ENCODE data around the gene DNAJC17.
A peak's percentile ranks its signal among the peaks of the same experiment; 100 is the strongest.

Gene DNAJC17

GRCh38 chr15:40773496-40773895, 33.8 kb downstream of the DNAJC17 start:
- Histone ChIP-seq H3K9ac (ENCODE audit: low read length) (no peak overlapping the region), H3K4me1 (ENCODE audit: control insufficient read depth, insufficient read depth, low read length) (peaks cover 5% of the 10 kb centered on the region; the same call in 1 of the 2 replicates), H3K27ac (ENCODE audit: low read depth, low read length) (no peak overlapping the region), H3K4me3 (ENCODE audit: low read depth, low read length) (no peak overlapping the region), H3K27me3 (ENCODE audit: control insufficient read depth, insufficient read depth, low read length) (no peaks in the 10 kb centered on the region), H3K36me3 (ENCODE audit: control insufficient read depth, insufficient read depth, low read length) (peaks cover 47% of the 10 kb centered on the region), H3K9me3 (ENCODE audit: control insufficient read depth, insufficient read depth, low read depth, low read length) (no peaks in the 10 kb centered on the region)

GRCh38 chr15:40772014-40772413, 35.3 kb downstream of the DNAJC17 start:
- H3K27me3 ChIP-seq (ENCODE audit: control insufficient read depth, insufficient read depth, low read length), result no peaks in the 10 kb centered on the region
- no peak overlapping the region for H3K27ac ChIP-seq (ENCODE audit: low read depth, low read length)
- no peak overlapping the region for H3K4me3 ChIP-seq (ENCODE audit: low read depth, low read length)
- peaks cover 58% of the 10 kb centered on the region for H3K36me3 ChIP-seq (ENCODE audit: control insufficient read depth, insufficient read depth, low read length)
- no peaks in the 10 kb centered on the region for H3K9me3 ChIP-seq (ENCODE audit: control insufficient read depth, insufficient read depth, low read depth, low read length)
- H3K4me1 ChIP-seq (ENCODE audit: control insufficient read depth, insufficient read depth, low read length), result peaks cover 17% of the 10 kb centered on the region
- H3K9ac ChIP-seq (ENCODE audit: low read length), result no peak overlapping the region

DNA sequence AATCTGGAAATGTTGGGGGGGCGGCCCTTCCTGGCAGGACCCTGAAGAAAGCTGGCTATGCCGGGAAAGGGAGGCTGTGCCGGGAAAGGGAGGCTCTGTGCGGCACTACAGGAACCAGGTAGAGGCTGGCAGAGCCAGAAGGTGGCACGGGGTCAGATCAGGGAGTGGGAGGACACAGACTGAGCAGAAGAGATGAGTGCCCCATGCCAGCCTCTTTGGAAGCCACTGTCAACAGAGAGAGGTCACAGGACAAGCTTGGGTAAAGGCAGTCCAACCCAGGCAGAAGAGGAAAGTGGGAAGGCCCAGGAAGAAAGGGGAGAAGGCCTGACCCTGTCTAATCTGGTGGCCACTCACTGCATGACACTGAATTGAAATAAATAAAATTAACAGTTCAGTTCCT, 36.0 kb downstream of the DNAJC17 start:
- Histone ChIP-seq H3K4me1 (ENCODE audit: control insufficient read depth, insufficient read depth, low read length) (peaks cover 25% of the 10 kb centered on the region), H3K27ac (ENCODE audit: low read depth, low read length) (no peak overlapping the region), H3K27me3 (ENCODE audit: control insufficient read depth, insufficient read depth, low read length) (no peaks in the 10 kb centered on the region), H3K36me3 (ENCODE audit: control insufficient read depth, insufficient read depth, low read length) (peaks cover 50% of the 10 kb centered on the region), H3K4me3 (ENCODE audit: low read depth, low read length) (no peak overlapping the region), H3K9ac (ENCODE audit: low read length) (no peak overlapping the region), H3K9me3 (ENCODE audit: control insufficient read depth, insufficient read depth, low read depth, low read length) (no peaks in the 10 kb centered on the region)

DNA sequence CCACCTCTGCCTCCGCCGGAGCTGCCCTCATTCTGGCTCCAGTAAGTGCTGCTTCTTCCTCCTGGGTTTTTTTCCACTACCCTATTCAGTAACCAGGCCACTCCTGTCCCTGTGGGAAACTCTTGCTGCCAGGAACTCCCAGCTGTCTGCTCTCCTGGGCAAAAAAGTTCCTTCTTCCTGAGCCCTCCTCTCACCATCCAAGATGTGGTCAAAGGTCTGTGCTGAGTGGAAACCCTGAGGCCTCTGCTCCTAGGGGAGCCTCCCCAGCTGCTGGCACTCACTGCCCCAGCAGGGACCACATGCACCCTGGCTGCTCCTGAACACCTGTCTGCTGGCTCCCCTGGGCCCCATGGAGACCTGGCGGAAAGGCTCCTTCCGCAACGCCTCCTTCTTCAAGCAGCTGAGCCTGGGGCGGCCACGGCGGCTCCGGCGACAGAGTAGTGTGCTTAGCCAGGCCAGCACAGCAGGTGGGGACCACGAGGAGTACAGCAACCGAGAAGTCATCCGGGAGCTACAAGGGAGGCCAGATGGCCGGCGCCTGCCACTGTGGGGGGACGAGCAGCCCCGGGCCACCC, 37.0 kb downstream of the DNAJC17 start:
- H3K4me3 ChIP-seq (ENCODE audit: low read depth, low read length), result no peak overlapping the region
- no peak overlapping the region for H3K27ac ChIP-seq (ENCODE audit: low read depth, low read length)
- no peaks in the 10 kb centered on the region for H3K27me3 ChIP-seq (ENCODE audit: control insufficient read depth, insufficient read depth, low read length)
- no peak overlapping the region for H3K9ac ChIP-seq (ENCODE audit: low read length)
- peaks cover 40% of the 10 kb centered on the region for H3K36me3 ChIP-seq (ENCODE audit: control insufficient read depth, insufficient read depth, low read length)
- H3K4me1 ChIP-seq (ENCODE audit: control insufficient read depth, insufficient read depth, low read length), result peaks cover 35% of the 10 kb centered on the region
- no peaks in the 10 kb centered on the region for H3K9me3 ChIP-seq (ENCODE audit: control insufficient read depth, insufficient read depth, low read depth, low read length)

GRCh38 chr15:40769274-40770146, 37.8 kb downstream of the DNAJC17 start, which contains the start of gene C15orf62:
Gene C15orf62, plus strand, starts transcription at chr15:40769980. Its CDS starts 516 bp downstream, at chr15:40770496.
- Histone ChIP-seq H3K27me3 (ENCODE audit: control insufficient read depth, insufficient read depth, low read length) (no peaks in the 10 kb centered on the region), H3K4me3 (ENCODE audit: low read depth, low read length) (no peak within 1 kb of the TSS), H3K9ac (ENCODE audit: low read length) (no peak within 1 kb of the TSS), H3K4me1 (ENCODE audit: control insufficient read depth, insufficient read depth, low read length) (peaks cover 43% of the 10 kb centered on the region), H3K27ac (ENCODE audit: low read depth, low read length) (no peak within 1 kb of the TSS), H3K9me3 (ENCODE audit: control insufficient read depth, insufficient read depth, low read depth, low read length) (no peaks in the 10 kb centered on the region), H3K36me3 (ENCODE audit: control insufficient read depth, insufficient read depth, low read length) (peaks cover 34% of the 10 kb centered on the region)

DNA sequence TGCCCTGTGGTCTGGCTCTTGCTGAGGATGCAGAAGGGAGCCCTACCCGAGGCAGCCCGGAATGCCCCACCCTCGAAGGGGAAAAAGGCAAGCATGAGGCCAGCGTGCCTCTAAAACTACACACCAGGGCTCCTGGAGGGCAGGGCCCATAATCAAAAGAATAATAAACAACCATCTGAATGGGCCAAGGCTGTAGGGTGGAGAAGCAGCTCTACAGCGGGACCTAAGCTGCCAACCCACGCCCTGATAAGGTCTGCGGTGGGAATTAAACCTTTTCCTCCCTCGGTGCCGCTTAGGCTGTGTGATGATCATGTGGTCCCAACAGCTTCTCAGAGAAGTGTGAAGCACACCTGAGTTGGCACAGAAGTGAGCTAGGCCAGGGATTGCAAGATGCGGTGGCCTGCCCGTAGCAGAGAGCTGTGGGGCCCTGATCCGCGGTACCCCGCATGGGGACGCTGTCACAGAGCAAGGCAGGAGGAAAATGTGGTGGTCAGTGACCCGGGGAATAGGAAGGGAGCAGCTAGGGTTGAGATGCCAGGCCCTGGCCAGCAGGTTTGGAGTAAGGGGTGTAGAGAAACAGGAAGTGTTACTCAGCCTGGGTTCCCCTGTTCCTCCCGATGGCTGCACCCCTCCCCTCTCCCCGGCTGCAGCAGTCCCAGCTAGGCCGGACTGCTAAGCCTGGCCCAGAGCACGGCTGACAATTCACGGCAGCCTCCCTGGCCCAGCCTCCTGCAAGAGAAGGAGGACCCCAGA, 38.6 kb downstream of the DNAJC17 start:
- Histone ChIP-seq H3K27ac (ENCODE audit: low read depth, low read length) (no peak overlapping the region), H3K9ac (ENCODE audit: low read length) (no peak overlapping the region), H3K4me1 (ENCODE audit: control insufficient read depth, insufficient read depth, low read length) (peaks cover 44% of the 10 kb centered on the region)

GRCh38 chr15:40767838-40768500, 39.3 kb downstream of the DNAJC17 start:
- no peak overlapping the region for H3K4me3 ChIP-seq (ENCODE audit: low read depth, low read length)
- H3K9ac ChIP-seq (ENCODE audit: low read length), result no peak overlapping the region
- H3K9me3 ChIP-seq (ENCODE audit: control insufficient read depth, insufficient read depth, low read depth, low read length), result no peaks in the 10 kb centered on the region
- no peak overlapping the region; the same call in 1 of the 2 replicates for H3K27ac ChIP-seq (ENCODE audit: low read depth, low read length)
- H3K4me1 ChIP-seq (ENCODE audit: control insufficient read depth, insufficient read depth, low read length), result peaks cover 50% of the 10 kb centered on the region
- H3K36me3 ChIP-seq (ENCODE audit: control insufficient read depth, insufficient read depth, low read length), result peaks cover 19% of the 10 kb centered on the region
- no peaks in the 10 kb centered on the region for H3K27me3 ChIP-seq (ENCODE audit: control insufficient read depth, insufficient read depth, low read length)

More for the DNA sequence above, 38.6 kb downstream of the DNAJC17 start:
- Histone ChIP-seq H3K36me3 (ENCODE audit: control insufficient read depth, insufficient read depth, low read length) (peaks cover 26% of the 10 kb centered on the region), H3K4me3 (ENCODE audit: low read depth, low read length) (no peak overlapping the region), H3K9me3 (ENCODE audit: control insufficient read depth, insufficient read depth, low read depth, low read length) (no peaks in the 10 kb centered on the region), H3K27me3 (ENCODE audit: control insufficient read depth, insufficient read depth, low read length) (no peaks in the 10 kb centered on the region)

GRCh38 chr15:40766906-40767837, 40.1 kb downstream of the DNAJC17 start:
- H3K9me3 ChIP-seq (ENCODE audit: control insufficient read depth, insufficient read depth, low read depth, low read length), result no peaks in the 10 kb centered on the region
- no peak overlapping the region; the same call in 1 of the 2 replicates for H3K4me3 ChIP-seq (ENCODE audit: low read depth, low read length)
- peaks cover 19% of the 10 kb centered on the region; the same call in 1 of the 2 replicates for H3K36me3 ChIP-seq (ENCODE audit: control insufficient read depth, insufficient read depth, low read length)
- H3K9ac ChIP-seq (ENCODE audit: low read length), result no peak overlapping the region
- H3K27ac ChIP-seq (ENCODE audit: low read depth, low read length), result peak overlapping the region; percentile 28; the same call in 1 of the 2 replicates
- peaks cover 50% of the 10 kb centered on the region for H3K4me1 ChIP-seq (ENCODE audit: control insufficient read depth, insufficient read depth, low read length)
- H3K27me3 ChIP-seq (ENCODE audit: control insufficient read depth, insufficient read depth, low read length), result no peaks in the 10 kb centered on the region

DNA sequence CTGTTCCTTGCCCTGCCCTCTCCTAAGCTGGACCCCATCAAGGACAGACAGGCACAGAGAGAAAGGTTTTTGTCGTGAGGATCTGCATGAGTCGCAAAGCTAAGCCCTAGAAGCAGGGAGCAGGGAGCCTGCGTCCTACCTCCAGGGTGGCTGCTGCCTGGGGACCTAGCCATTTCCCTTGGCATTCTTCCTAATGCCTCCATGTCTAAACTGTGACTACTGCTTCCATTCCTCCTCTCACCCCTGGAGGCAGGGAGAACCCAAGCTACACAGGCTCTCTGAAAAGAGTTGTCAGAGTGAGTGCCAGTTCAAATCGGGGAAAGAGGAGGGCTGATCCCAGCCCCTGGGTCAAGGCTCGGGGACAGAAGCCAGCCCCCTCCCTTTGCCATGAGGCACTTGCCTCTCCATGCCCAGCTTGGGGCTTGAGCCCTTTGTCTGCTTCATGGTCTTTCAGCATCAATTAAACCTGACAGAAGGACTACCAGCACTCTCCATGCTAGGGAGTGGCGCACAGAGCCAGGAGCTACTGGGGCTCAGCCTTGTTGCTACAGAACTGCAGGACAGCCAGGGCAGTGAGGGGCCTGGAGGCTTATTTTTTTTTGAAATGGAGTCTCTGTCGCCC, 41.0 kb downstream of the DNAJC17 start:
- peaks cover 50% of the 10 kb centered on the region for H3K4me1 ChIP-seq (ENCODE audit: control insufficient read depth, insufficient read depth, low read length)
- no peaks in the 10 kb centered on the region for H3K27me3 ChIP-seq (ENCODE audit: control insufficient read depth, insufficient read depth, low read length)
- H3K36me3 ChIP-seq (ENCODE audit: control insufficient read depth, insufficient read depth, low read length), result peaks cover 16% of the 10 kb centered on the region; the same call in 1 of the 2 replicates
- H3K27ac ChIP-seq (ENCODE audit: low read depth, low read length), result no peak overlapping the region
- H3K9ac ChIP-seq (ENCODE audit: low read length), result peak overlapping the region; percentile 16
- peak overlapping the region; percentile 94; the same call in 1 of the 2 replicates for H3K4me3 ChIP-seq (ENCODE audit: low read depth, low read length)
- no peaks in the 10 kb centered on the region for H3K9me3 ChIP-seq (ENCODE audit: control insufficient read depth, insufficient read depth, low read depth, low read length)
